HG02798 (cell line): ENCODE data around the gene ACAT2.
"Not testable (repeated sequence)": the region's sequence is repeated elsewhere in the genome, so short reads cannot be mapped to it uniquely, and the experiment has no call there.

Experiments
- ATAC-seq: cut with Tn5 transposase; IDR thresholded peaks from one replicate; pipeline ENCODE4 v1.9.1; 2021; ENCODE audit warnings: mild to moderate bottlenecking; ENCODE audit not compliant: unreplicated experiment, poor library complexity

The ACAT2 gene

DNA sequence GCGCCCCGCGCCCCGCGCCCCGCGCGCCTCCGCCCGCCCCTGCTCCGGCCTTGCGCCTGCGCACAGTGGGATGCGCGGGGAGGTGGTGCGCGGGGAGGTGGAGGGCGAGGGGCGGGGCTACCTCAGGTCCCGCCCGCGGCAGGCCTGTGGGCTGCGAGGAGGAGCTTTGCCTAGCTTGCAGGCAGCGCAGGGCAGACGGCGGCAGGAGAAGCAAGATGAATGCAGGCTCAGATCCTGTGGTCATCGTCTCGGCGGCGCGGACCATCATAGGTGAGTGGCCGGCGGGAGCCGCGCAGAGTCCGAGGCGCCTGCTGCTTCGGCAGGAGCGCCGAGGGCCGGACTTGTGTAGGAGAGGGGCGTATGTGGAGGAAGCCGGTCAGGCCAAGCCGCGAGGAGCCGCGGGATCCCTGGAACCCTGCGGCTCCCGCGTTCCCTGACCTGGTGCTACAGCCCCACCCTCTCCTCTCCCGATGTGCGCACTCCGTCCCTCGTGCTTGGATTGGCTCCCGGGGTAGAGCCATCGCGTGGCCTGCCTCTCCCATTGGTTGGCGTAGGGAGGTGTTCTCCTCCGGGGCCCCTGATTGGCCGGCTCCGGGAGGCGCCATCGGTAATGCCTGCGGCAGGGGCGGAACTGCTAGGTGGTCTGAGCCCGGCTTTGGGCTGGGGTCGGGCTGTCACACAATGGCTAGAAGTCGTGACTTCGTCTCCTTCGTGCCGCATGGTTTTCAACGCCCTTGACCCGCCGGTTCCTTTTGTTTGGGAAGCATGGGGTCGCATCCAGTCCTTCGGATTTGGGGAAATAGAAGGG is at the start of gene ACAT2:
Gene ACAT2 (plus strand): TSS at position 173 of the 808 bp plus-strand sequence. CDS start 43 bp downstream, at position 216.
- peak; percentile 98 for ATAC-seq

DNA sequence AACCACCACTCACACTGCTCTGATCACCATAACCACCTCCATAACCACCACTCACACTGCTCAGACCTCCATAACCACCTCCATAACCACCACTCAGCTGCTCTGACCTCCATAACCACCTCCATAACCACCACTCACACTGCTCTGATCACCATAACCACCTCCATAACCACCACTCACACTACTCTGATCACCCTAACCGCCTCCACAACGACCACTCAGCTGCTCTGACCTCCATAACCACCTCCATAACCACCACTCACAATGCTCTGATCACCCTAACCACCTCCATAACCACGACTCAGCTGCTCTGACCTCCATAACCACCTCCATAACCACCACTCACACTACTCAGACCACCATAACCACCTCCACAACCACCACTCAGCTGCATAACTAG is 49.5 kb upstream of the ACAT2 start:
- ATAC-seq = not testable (repeated sequence)

DNA sequence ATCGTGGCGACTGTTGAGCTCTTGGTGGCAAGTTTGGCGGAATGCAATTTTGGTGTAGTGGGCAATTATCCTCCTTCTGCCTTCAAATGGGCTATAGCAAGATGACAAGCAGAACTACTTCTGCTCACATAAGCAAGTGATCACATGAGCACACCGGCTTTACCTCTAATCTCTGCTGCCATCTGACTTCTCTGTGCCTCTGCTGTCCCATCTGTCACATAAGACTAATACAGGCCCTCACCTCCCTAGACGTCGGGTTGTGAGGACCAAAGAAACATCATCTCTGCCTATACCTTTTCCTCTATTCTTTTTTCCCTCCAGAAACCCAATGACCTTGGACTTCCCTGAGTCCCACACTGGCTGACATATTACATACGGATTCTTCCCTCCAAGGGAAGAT is 47.9 kb upstream of the ACAT2 start:
- ATAC-seq = no peak

DNA sequence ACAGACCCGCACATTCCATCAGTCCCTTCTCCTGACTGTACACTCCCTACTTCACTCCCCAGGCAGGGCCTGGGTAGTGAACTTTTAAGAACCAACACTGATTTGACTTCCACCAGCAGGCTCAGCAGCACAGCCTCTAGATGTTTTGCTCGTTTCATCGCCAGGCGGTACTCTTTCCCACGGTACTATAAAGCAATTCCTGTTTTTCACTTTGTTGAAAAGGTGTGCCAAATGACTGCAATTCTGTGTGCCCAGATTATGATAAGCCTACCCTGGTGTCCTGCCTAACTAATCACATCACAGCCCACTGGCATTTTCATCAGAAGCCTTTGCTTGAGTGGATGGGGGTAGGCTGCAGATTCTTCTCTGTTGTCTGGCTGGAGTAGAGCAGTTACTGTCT is 47.4 kb upstream of the ACAT2 start:
- no peak for ATAC-seq

DNA sequence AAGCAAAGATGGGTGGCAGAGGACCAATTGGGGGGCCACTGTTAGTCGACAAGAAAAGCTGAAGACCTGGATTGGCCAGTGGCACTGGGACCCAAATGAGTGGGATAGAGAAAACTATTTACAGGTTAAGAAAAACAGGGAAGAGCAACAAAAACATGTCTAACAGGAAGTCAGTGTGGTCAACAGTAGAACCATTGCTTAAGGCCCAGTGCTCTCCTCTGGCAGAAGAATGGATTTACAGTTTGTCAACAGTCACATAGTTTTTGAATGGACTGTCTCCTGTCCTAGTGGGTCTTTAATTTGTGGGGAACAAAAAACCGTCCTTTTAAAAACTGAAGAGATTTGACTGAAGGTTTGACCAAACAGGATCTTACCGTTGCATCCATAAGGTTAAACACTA is 46.7 kb upstream of the ACAT2 start:
- no peak for ATAC-seq

DNA sequence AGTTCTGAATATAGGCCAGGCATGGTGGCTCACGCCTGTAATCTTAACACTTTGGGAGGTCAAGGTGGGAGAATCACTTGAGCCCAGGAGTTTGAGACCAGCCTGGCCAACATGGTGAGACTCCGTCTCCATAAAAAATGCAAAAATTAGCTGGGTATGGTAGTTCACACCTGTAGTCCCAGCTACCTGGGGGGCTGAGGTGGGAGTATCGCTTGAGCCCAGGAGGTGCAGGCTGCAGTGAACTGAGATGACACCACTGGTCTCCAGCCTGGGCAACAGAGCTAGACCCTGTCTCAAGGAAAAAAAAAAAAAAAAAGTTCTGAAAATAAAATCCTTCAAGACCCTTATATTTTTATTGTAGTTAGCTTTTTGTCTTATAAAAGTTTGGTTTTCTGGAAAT is 46.2 kb upstream of the ACAT2 start:
- no peak for ATAC-seq

DNA sequence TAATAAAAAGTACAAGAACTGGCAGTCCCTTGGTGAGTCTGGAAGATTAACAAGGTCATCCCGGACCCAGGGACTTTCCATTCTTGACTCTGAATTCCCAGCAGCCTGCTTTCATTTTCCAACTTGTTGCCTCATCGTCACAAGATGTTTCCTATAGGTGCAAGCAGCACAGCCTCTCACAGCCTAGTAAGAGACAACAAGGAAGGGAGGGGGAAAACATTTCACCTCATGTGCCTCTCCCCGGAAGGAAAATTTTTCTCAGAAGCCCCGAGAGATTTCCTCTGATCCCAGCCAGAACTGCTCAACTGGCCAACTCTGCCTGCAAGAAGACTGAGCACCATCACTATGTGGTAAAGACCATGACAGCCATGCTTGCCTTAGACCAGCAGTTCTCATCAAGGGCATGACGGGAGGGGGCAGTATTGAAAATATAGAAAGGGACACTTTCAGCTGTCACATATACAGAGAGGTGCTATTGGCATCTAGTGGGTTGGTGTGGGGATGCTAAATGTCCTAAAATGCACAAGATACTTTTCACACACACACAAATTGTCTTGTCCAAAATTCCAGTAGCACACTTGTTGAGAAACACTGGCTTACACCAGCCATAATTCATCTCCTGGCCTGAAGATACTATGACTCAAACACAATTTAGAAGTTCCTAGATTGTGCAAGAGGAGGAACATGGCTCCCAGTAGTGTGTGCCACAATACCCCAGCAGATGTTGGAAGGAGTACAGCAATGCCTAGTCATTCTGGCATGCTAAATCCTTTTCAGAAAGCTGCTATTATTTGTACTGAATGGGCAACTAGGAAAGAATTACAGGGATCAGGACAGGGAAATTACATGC is 45.4 kb upstream of the ACAT2 start:
- no peak for ATAC-seq

DNA sequence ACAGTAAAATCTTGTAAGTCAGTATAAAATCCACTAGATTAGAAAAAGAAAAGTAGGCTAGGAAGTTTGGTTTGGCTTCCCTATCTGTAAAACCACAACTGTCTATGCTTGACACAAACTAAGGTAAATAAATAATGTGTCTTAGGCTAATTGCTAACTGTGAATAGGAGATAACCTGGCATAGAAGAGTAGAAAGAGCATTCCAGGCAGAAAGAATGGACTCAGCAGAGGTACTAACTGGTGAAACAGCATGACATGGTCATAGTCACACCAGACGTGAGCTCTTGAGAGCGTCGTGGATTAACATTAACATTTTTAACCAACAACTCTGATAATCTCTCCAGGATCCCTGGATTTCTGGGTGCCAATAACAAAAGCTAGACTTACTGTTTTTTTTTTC is 43.2 kb upstream of the ACAT2 start:
- ATAC-seq = no peak

DNA sequence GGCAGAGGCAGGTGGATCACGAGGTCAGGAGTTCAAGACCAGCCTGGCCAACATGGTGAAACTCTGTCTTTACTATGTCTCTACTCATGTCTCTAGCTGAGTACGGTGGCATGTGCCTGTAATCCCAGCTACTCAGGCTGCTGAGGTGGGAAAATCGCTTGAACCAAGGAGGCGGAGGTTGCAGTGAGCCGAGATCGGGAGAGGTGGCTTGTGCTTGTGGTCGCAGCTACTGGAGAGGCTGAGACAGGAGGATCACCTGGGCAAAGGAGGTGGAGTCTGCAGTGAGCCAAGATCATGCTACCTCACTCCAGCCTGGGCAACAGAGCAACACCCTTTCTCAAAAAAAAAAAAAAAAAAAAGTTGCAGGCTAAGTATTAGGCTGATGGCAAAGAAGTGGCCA is 42.6 kb upstream of the ACAT2 start:
- ATAC-seq = no peak

DNA sequence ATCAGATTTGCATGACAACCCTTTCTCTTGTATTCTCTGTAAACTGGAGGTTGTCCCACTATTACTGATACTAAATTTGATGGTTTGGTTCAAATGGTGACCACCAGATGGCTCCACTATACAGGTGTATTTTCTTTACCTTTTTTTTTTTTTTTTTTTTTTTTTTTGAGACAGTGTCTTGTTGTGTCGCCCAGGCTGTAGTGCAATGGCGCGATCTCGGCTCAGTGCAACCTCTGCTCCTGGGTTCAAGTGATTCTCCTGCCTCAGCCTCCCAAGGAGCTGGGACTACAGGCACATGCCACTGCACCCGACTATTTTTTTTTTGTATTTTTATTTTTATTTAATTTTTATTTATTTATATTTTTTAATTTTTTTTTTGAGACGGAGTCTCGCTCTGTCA is 41.1 kb upstream of the ACAT2 start:
- no peak for ATAC-seq

DNA sequence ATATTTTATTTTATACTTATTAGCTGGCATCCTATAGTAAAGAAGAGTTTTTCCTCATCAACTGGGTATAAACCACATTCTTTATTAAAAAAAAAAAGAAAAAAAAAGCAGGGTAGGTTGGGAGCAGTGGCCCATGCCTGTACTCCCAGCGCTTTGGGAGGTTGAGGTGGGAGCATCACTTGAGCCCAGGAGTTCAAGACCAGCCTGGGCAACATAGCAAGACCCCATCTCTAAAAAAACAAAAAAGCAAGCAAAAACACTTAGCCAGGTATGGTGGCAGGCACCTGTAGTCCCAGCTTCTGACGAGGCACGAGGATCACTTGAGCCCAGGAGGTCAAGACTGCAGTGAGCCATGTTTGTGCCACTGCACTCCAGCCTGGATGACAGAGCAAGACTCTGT is 39.9 kb upstream of the ACAT2 start:
- ATAC-seq = not testable (repeated sequence)

DNA sequence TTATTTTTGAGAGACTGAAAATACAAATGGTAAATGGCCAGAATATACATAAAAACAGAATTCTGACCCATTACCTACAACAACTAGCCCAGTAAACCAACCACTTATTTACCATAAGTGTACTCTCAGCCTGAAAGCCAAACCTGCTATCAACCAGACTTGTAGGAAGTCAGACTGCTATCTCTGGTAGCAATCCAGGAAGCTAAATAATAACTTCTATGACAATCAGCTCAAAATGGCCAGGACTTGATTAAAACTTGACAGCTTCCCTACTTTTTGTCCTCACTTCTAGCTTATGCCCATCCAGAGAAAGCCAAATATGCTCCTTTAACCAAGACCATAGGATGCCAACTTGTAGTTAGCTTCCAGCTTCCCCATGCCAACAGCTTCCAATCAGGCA is 39.2 kb upstream of the ACAT2 start:
- no peak for ATAC-seq

DNA sequence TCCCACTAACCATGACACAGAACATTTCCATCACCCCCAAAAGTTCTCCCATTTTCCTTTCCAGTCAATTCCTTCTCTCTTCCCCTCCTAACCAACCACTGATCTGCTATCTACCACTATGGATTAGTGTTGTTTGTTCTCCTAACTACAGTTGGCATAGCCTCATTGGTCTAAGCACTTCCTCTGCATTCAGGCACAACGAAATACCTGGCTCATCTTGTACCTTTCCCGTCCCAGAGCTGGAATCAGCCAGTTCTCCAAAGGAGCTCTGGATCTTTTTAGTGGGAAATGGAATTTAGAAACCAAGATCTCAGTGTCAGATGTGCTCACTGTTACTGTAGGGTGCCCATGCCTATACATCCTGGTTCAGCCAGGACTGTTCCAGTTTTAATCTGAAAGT is 38.6 kb upstream of the ACAT2 start:
- ATAC-seq = no peak

DNA sequence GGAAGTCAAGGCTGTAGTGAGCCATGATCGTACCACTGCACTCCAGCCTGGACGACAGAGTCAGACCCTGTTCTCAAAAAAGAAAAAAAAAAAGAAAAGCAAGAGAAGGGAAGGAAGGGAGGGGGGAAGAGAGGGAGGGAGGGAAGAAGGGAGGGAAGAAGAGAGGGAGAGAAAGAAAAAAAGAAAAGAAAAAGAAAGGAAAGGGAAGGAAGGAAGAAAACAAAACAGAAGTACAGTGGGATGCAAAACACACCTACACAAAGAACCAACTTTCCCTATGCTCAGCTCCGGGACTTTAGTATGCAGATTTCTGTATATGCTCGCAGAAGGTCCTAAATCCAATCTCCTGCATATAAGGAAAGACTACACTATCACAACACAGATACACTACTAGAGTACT is 37.1 kb upstream of the ACAT2 start:
- ATAC-seq = no peak

DNA sequence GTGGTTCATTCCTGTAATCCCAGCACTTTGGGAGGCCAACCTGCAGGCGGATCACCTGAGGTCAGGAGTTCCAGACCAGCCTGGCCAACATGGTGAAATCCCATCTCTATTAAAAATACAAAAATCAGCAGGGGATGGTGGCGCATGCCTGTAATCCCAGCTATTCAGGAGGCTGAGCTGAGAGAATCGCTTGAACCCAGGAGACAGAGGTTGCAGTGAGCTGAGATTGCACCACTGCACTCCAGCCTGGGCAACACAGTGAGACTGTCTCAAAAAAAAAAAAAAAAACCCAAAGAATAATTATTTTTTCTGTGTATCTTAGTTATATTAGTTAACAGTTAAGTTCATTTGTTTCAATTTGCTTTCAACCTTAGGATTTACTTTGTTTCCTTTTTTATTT is 36.6 kb upstream of the ACAT2 start:
- ATAC-seq = not testable (repeated sequence)

DNA sequence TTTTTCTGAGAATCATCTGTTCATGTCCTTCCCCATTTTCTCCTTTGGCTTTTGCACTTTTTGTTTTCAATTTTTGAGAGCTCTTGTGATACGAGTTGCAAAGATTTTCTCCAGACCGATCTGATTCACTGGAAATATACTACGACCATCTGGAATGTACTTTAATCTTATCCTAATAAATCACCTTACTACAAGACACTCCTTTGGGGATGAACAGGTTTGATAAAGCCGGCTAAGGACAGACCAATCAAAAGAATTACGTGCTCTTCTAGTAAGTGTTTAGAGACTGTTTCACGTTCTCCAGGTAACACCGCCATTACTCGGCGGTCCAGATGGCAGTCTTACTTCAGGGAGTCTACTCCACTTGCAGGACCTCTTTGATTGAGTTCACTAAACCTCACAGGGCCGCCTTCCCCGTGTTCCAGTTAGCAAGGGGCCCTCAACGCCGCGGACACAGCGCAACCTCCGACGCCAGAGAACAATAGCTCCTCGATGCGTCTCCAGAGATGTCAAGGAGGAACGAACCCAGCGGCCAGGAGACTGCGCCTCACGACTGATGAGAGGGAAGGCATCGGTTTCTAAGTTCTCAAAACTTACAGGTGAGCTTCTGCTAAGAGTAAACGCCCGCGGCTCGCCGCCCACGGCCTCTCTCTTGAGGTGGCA is 35.5 kb upstream of the ACAT2 start:
- no peak for ATAC-seq

DNA sequence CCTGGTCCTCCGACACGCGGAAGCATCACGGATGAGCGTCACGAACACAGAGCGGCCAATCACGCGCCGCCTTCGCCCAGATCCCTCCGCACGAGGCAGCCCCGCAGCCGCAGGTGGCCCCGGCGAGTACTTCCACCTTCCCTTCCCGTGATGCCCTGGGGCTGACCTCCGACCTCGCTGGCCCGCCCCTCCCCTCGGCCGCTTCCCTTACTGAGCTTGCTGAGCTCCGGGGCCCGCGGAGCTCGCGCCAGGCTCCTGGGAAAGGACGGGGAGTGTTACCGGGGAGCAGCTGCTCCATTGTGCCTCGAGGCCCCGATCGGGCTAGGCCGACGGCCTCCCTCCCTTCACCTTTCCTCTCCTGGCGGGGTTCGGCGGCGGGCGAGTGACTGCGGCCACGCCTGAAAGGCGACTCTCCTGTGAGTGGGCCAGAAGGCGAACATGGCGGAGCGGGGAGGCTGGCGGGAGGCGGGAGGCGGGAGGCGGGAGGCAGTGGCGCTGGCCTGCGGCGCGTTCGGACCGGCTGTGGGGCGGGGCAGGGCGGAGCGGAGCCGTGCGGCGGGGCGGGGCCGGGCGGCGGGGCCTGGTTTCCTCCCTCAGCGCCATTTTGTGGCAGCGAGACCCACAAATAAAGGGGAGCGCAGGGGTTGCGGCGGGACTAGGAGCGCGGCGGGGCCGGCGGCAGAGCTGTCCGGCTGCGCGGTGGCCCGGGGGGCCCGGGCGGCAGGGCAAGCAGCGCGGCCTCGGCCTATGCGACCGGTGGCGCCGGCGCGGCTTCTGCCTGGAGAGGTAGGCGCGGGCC is 34.7 kb upstream of the ACAT2 start, which contains the start of gene WTAP:
Gene WTAP (plus strand): TSS at position 589 of the 799 bp plus-strand sequence. CDS start 8,760 bp downstream, outside the sequence.
- ATAC-seq = peak; percentile 78

DNA sequence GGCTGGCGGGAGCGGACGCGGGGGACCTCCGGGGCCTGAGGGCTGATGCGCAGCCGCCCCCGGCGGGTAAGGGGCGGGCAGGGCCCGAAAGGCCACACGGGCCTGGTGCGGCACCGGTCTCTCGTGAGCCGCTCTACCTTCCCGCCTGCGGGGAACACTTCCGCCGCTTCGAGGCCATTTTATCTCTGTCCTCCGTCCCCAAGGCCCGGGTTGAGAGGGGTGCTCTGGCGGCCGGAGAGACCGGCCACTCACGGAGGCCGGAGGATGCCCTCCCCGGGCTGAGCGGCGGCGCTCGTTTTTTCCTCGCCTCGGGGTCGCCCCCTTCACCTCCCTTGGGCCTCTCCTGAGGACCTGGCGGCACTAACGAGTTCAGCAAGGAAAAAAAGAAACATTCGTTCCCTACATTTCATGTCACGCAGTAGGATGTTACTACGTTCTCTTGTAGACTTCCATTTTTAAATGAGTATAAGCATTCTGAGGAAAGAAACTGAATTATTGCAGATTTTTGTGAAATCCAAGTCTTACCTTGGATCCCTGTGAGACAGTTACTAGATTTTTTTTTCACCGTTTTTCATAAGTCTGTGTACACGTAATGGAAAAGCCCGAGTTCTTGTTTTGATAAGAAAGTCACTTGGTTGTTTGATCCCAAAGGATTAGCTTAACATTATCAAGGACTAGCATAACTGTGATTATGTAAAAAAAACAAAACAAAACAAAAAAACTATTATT is 34.0 kb upstream of the ACAT2 start:
- peak; percentile 43 for ATAC-seq

DNA sequence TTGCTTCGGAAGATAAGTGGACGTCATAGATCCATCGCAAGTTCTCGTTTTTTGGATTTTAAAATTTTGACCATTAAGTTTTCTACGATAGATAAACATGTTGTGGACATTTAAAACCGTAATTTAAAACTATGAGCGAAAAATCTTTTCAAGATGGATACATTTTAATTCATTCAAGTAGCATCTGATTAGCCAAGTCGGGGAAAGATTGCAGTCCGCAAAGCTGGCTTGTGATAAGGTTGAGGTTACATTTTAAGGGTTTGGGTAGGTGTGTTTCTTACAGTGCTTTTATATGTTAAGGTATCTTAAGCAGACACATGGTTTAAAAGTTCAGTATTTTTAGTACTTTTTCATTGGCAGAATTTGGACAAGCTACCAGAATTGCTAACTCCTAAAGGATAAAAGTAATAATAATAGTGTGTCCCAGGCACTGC is 33.3 kb upstream of the ACAT2 start:
- ATAC-seq = no peak
